CD4-positive, alpha-beta T cell treated with Interleukin-21 for 1 hour (primary cell): ENCODE data around the gene MLLT3.
"Not testable (repeated sequence)": the region's sequence is repeated elsewhere in the genome, so short reads cannot be mapped to it uniquely, and the experiment has no call there.

Experiments
- DNase-seq: peaks from one replicate; pipeline ENCODE4 v3.0.0-alpha.2; 2020

Gene MLLT3

GRCh38 chr9:20593537-20593936 is 28.8 kb downstream of the MLLT3 start:
- DNase-seq = no peak

GRCh38 chr9:20593105-20593504 is 29.2 kb downstream of the MLLT3 start:
- no peak for DNase-seq

- no peak for DNase-seq
Measured at GRCh38 chr9:20592673-20593072, 29.6 kb downstream of the MLLT3 start.

- DNase-seq = no peak
Measured at GRCh38 chr9:20591223-20591622, 31.1 kb downstream of the MLLT3 start.

- no peak for DNase-seq
Measured at GRCh38 chr9:20584968-20585643, 37.2 kb downstream of the MLLT3 start.

GRCh38 chr9:20583088-20583487 is 39.2 kb downstream of the MLLT3 start:
- DNase-seq = not testable (repeated sequence)

- DNase-seq = no peak
Measured at GRCh38 chr9:20582150-20582549, 40.1 kb downstream of the MLLT3 start.

GRCh38 chr9:20580673-20581072 is 41.6 kb downstream of the MLLT3 start:
- DNase-seq = no peak

GRCh38 chr9:20579524-20580314 is 42.6 kb downstream of the MLLT3 start:
- DNase-seq = no peak

GRCh38 chr9:20573023-20573422 is 49.3 kb downstream of the MLLT3 start:
- no peak for DNase-seq

GRCh38 chr9:20570756-20571155 is 51.5 kb downstream of the MLLT3 start:
- DNase-seq = no peak

- DNase-seq = no peak
Measured at GRCh38 chr9:20570087-20570486, 52.2 kb downstream of the MLLT3 start.

GRCh38 chr9:20569525-20569924 is 52.8 kb downstream of the MLLT3 start:
- DNase-seq = no peak

- DNase-seq = no peak
Measured at GRCh38 chr9:20568400-20568799, 53.9 kb downstream of the MLLT3 start.

- no peak for DNase-seq
Measured at GRCh38 chr9:20566401-20566800, 55.9 kb downstream of the MLLT3 start.

GRCh38 chr9:20564650-20565049 is 57.6 kb downstream of the MLLT3 start:
- DNase-seq = no peak

- no peak for DNase-seq
Measured at GRCh38 chr9:20563917-20564316, 58.4 kb downstream of the MLLT3 start.

GRCh38 chr9:20562051-20562450 is 60.2 kb downstream of the MLLT3 start:
- no peak for DNase-seq

- DNase-seq = no peak
Measured at GRCh38 chr9:20561531-20561930, 60.8 kb downstream of the MLLT3 start.

- DNase-seq = no peak
Measured at GRCh38 chr9:20559231-20559890, 62.9 kb downstream of the MLLT3 start.

- DNase-seq = no peak
Measured at GRCh38 chr9:20558566-20559016, 63.7 kb downstream of the MLLT3 start.

GRCh38 chr9:20557890-20558565 is 64.3 kb downstream of the MLLT3 start:
- DNase-seq = no peak

GRCh38 chr9:20557285-20557684 is 65.0 kb downstream of the MLLT3 start:
- DNase-seq = no peak
